Bronchial epithelial cell (primary cell): ENCODE results near the gene KRT81. TPM values are rescaled to one million over a fixed set of nuclear protein-coding genes. Genes with fewer than 3 reads are reported as not detected.
"Not testable (repeated sequence)": the region's sequence is repeated elsewhere in the genome, so short reads cannot be mapped to it uniquely, and the experiment has no call there.

Experiments
- DNase-seq: peaks from one replicate; pipeline ENCODE4 v3.0.0-alpha.2; 2010; ENCODE audit warnings: low read depth
- FAIRE-seq: peaks from 2 replicates; lab custom pipeline; 2011; peaks lifted over from hg19 to GRCh38; lab: Jason Lieb, UNC
- H3K27me3 ChIP-seq: 2 replicates; pipeline ENCODE4 v1.5.1; 2011; ENCODE audit warnings: low read length; ENCODE audit not compliant: control insufficient read depth, insufficient read depth
- H3K36me3 ChIP-seq: 2 replicates; pipeline ENCODE4 v1.5.1; 2011; ENCODE audit warnings: low read length; ENCODE audit not compliant: control insufficient read depth, insufficient read depth
- H3K4me3 ChIP-seq: 2 replicates; pipeline ENCODE4 v1.5.1; 2011; ENCODE audit warnings: mild to moderate bottlenecking, low read depth, low read length, control low read depth
- CTCF ChIP-seq: IDR thresholded peaks from 2 replicates; pipeline ENCODE4 v1.5.1; 2011; ENCODE audit warnings: mild to moderate bottlenecking, moderate library complexity, low read length, control low read depth, inconsistent platforms; ENCODE audit not compliant: insufficient read depth, severe bottlenecking
- total RNA-seq: library from RNA; depleted of rRNA; stranded (reverse); fragments of >200 nt; gene quantifications from 2 replicates; pipeline ENCODE4 v1.2.1, GENCODE V29; 2014

The KRT81 gene
- total RNA-seq, 1 donor from 2014 or later, result 0.26 TPM

- DNase-seq (no peak), FAIRE-seq (no peak)
- Histone ChIP-seq H3K36me3 (no peaks in the 10 kb centered on the region), H3K4me3 (no peak overlapping the region), H3K27me3 (peaks cover 2% of the 10 kb centered on the region)
- no peak for TF ChIP-seq CTCF
These were observed 30.8 kb downstream of the KRT81 start for GRCh38 chr12:52260361-52261207.

- H3K27me3 ChIP-seq, result peaks cover 2% of the 10 kb centered on the region
- FAIRE-seq (no peak), DNase-seq (no peak)
- H3K36me3 ChIP-seq, result no peaks in the 10 kb centered on the region
- no peak for TF ChIP-seq CTCF
- no peak overlapping the region for H3K4me3 ChIP-seq
These were observed 31.6 kb downstream of the KRT81 start for GRCh38 chr12:52259657-52260243.

GRCh38 chr12:52258335-52258901, 32.9 kb downstream of the KRT81 start:
- H3K4me3 ChIP-seq, result no peak overlapping the region
- FAIRE-seq (no peak), DNase-seq (no peak)
- no peaks in the 10 kb centered on the region for H3K36me3 ChIP-seq
- TF ChIP-seq CTCF, result no peak
- H3K27me3 ChIP-seq, result peaks cover 2% of the 10 kb centered on the region

GRCh38 chr12:52257922-52258321, 33.4 kb downstream of the KRT81 start:
- not testable (repeated sequence) for H3K27me3 ChIP-seq

GRCh38 chr12:52257074-52257551, 34.2 kb downstream of the KRT81 start:
- no peak for TF ChIP-seq CTCF
- FAIRE-seq (no peak), DNase-seq (no peak)
- no peaks in the 10 kb centered on the region for H3K36me3 ChIP-seq
- peaks cover 2% of the 10 kb centered on the region for H3K27me3 ChIP-seq
- no peak overlapping the region for H3K4me3 ChIP-seq

More at GRCh38 chr12:52257922-52258321, 33.4 kb downstream of the KRT81 start:
- not testable (repeated sequence) for DNase-seq, H3K36me3 ChIP-seq, H3K4me3 ChIP-seq, FAIRE-seq

- no peak for DNase-seq
- TF ChIP-seq CTCF, result no peak
- Histone ChIP-seq H3K27me3 (peaks cover 2% of the 10 kb centered on the region), H3K4me3 (no peak overlapping the region), H3K36me3 (no peaks in the 10 kb centered on the region)
- FAIRE-seq, result no peak
These were observed 34.8 kb downstream of the KRT81 start for GRCh38 chr12:52256584-52256935.
